Panc1 (cell line): Measurements from ENCODE around the gene MORN1. TPM values are rescaled to one million over a fixed set of nuclear protein-coding genes. Genes with fewer than 3 reads are reported as not detected.

ENCODE experiments used
- ATAC-seq: fragments of 200-7000 bp; cut with Tn5 transposase; 2 replicates; pipeline ENCODE4 v1.9.1; 2020; ENCODE audit warnings: mild to moderate bottlenecking, moderate library complexity
- BruUV-seq: library from RNA; stranded (reverse); fragments of 400-500 nt; replicated peaks from 2 replicates; lab custom pipeline; 2021; lab: Mats Ljungman, UMichigan
- CTCF ChIA-PET: fragments of 300-600 bp; sonication (Branson Sonifier 250); formaldehyde crosslinking; loops from one replicate; lab custom pipeline; 2022; ENCODE audit warnings: antibody characterized with exemption; lab: Charles Lee
- POLR2A ChIA-PET: fragments of 300-600 bp; sonication (Branson Sonifier 250); formaldehyde crosslinking; loops from one replicate; lab custom pipeline; 2022; ENCODE audit warnings: antibody characterized with exemption; lab: Charles Lee
- DNase-seq: peaks from one replicate; pipeline ENCODE4 v3.0.0-alpha.2; 2010; ENCODE audit warnings: low read depth, low spot score
- H3K27ac ChIP-seq: 2 replicates; pipeline ENCODE4 v1.5.1; 2011; ENCODE audit warnings: mild to moderate bottlenecking, low read length, inconsistent platforms
- H3K27me3 ChIP-seq: fragments of 200-500 bp; sonication (Bioruptor generic); 2 replicates; pipeline ENCODE4 v1.6.0; 2014; ENCODE audit warnings: low read length, inconsistent platforms; ENCODE audit not compliant: control insufficient read depth, insufficient read depth
- H3K36me3 ChIP-seq: fragments of 200-500 bp; sonication (Bioruptor generic); 2 replicates; pipeline ENCODE4 v1.5.1; 2014; ENCODE audit warnings: inconsistent platforms, mild to moderate bottlenecking, low read length, moderate library complexity; ENCODE audit not compliant: control insufficient read depth, insufficient read depth
- H3K4me1 ChIP-seq: 2 replicates; pipeline ENCODE4 v1.5.1; 2011; ENCODE audit warnings: inconsistent platforms, mild to moderate bottlenecking, low read length, moderate library complexity; ENCODE audit not compliant: control insufficient read depth, insufficient read depth
- H3K4me3 ChIP-seq, 2 experiments: 2 replicates each; pipeline ENCODE4 v1.5.1; 2011 to 2012; ENCODE audit warnings: low read depth in 2 of 2, low read length in 2 of 2, mild to moderate bottlenecking in 2 of 2, inconsistent platforms in 1 of 2, moderate library complexity in 1 of 2
- H3K9me3 ChIP-seq: fragments of 200-500 bp; sonication (Bioruptor generic); 2 replicates; pipeline ENCODE4 v1.5.1; 2014; ENCODE audit warnings: low read depth, mild to moderate bottlenecking, inconsistent platforms, low read length, moderate library complexity; ENCODE audit not compliant: control insufficient read depth, insufficient read depth
- POLR2AphosphoS5 ChIP-seq: IDR thresholded peaks from 2 replicates; pipeline ENCODE4 v1.6.1; 2012; ENCODE audit warnings: mild to moderate bottlenecking, low read depth, low read length, moderate library complexity
- SIN3A ChIP-seq: IDR thresholded peaks from 2 replicates; pipeline ENCODE4 v1.6.1; 2012; ENCODE audit warnings: low read depth, mild to moderate bottlenecking, low read length, moderate library complexity, borderline replicate concordance; ENCODE audit not compliant: insufficient read depth
- TCF7L2 ChIP-seq: IDR thresholded peaks from 2 replicates; pipeline ENCODE4 v1.6.1; 2011; ENCODE audit warnings: mild to moderate bottlenecking, low read depth, low read length, inconsistent platforms
- in situ Hi-C: cut with HindIII; loops from 2 replicates; pipeline ENCODE4 v1.10.0; 2016; ENCODE audit warnings: low sequenced_read_pairs, low pct_unique_long_range_greater_than_20kb
- intact Hi-C: fragments of 100-400 bp; cut with micrococcal nuclease; formaldehyde crosslinking; loops from one replicate; pipeline ENCODE4 v1.10.0; 2022; ENCODE audit not compliant: unreplicated experiment
- total RNA-seq: library from RNA; stranded (reverse); gene quantifications from one replicate; pipeline ENCODE4 v1.2.1, GENCODE V29; 2021; ENCODE audit not compliant: unreplicated experiment
- TF ChIP-seq, protein P1 (sequence below): fragments of 450-650 bp; IDR thresholded peaks from 2 replicates; pipeline ENCODE4 v1.5.1; 2017; ENCODE audit warnings: mild to moderate bottlenecking
- TF ChIP-seq, protein P2 (sequence below), 2 experiments: IDR thresholded peaks; 2 replicates each; pipeline ENCODE4 v1.6.1; 2011 to 2012; ENCODE audit warnings: low read depth in 2 of 2, control low read depth in 1 of 2, low read length in 1 of 2, mild to moderate bottlenecking in 1 of 2, moderate library complexity in 1 of 2; ENCODE audit not compliant: insufficient read depth in 1 of 2

The MORN1 gene
- total RNA-seq, 1 experiment from 2014 or later: 21.3 TPM

DNA sequence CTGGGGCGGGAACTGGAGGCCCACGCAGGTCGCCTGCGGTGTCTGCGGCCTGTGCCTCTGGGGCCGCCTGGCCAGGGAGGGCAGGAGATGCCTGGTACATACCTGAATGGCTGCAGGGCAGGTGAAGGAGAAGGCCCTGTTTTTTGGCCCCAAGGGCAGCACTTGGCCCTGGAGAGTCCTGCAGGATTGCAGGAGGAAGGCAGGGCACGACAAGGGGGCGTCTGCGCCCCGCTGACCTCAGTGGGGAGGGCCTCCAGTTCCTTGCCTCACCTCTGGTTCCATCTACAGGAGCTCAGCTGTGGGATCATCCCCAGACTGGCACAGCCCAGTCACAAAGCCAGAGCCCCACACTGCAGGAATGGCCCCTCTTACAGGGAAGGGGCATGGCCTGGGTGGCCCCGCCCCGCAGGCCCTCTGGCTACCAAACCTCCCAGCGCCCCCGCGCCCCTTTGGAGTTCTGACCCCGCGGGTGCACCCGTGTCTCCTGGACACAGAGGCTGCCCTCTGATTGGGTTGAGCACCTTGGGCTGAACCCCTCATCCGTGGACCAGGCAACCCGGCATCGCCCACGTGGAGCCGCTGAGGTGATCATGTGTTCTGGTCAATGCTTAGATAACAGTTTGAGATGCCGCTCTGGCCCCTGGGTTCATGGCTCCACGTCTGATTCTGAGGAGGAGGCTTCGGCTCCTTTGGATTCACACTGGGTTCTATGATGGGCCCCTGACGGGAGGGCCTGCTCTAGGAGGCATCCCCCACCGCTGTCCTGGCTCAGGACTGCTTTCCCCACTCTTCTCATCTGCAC lies 22.3 kb upstream of the MORN1 start:
- ATAC-seq (peak; percentile 48), DNase-seq (no peak)
- ChIA-PET POLR2A (no interaction called here), CTCF (no interaction called here)
- H3K4me3 ChIP-seq: peak overlapping the region; percentile 58 to 86
- TF ChIP-seq, protein P1, sequence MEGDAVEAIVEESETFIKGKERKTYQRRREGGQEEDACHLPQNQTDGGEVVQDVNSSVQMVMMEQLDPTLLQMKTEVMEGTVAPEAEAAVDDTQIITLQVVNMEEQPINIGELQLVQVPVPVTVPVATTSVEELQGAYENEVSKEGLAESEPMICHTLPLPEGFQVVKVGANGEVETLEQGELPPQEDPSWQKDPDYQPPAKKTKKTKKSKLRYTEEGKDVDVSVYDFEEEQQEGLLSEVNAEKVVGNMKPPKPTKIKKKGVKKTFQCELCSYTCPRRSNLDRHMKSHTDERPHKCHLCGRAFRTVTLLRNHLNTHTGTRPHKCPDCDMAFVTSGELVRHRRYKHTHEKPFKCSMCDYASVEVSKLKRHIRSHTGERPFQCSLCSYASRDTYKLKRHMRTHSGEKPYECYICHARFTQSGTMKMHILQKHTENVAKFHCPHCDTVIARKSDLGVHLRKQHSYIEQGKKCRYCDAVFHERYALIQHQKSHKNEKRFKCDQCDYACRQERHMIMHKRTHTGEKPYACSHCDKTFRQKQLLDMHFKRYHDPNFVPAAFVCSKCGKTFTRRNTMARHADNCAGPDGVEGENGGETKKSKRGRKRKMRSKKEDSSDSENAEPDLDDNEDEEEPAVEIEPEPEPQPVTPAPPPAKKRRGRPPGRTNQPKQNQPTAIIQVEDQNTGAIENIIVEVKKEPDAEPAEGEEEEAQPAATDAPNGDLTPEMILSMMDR: no peak
- TF ChIP-seq TCF7L2 (no peak), POLR2AphosphoS5 (peak; percentile 48)
- TF ChIP-seq, protein P2, sequence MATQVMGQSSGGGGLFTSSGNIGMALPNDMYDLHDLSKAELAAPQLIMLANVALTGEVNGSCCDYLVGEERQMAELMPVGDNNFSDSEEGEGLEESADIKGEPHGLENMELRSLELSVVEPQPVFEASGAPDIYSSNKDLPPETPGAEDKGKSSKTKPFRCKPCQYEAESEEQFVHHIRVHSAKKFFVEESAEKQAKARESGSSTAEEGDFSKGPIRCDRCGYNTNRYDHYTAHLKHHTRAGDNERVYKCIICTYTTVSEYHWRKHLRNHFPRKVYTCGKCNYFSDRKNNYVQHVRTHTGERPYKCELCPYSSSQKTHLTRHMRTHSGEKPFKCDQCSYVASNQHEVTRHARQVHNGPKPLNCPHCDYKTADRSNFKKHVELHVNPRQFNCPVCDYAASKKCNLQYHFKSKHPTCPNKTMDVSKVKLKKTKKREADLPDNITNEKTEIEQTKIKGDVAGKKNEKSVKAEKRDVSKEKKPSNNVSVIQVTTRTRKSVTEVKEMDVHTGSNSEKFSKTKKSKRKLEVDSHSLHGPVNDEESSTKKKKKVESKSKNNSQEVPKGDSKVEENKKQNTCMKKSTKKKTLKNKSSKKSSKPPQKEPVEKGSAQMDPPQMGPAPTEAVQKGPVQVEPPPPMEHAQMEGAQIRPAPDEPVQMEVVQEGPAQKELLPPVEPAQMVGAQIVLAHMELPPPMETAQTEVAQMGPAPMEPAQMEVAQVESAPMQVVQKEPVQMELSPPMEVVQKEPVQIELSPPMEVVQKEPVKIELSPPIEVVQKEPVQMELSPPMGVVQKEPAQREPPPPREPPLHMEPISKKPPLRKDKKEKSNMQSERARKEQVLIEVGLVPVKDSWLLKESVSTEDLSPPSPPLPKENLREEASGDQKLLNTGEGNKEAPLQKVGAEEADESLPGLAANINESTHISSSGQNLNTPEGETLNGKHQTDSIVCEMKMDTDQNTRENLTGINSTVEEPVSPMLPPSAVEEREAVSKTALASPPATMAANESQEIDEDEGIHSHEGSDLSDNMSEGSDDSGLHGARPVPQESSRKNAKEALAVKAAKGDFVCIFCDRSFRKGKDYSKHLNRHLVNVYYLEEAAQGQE (IDR thresholded peaks at IDR 0.05; ENCODE audit: insufficient read depth in 1 of 2, low read depth in 2 of 2, low read length in 1 of 2): 0 out of 4 replicates have a peak, but pooled peaks of 1 of the 2 experiments have one; percentile 4
- H3K27me3 ChIP-seq: no peaks in the 10 kb centered on the region
- in situ Hi-C loops: no loop called here
- peak overlapping the region; percentile 80 for H3K27ac ChIP-seq
- BruUV-seq: TSS peak; percentile 61
- no peaks in the 10 kb centered on the region for H3K9me3 ChIP-seq
- no peaks in the 10 kb centered on the region for H3K36me3 ChIP-seq
- peaks cover 28% of the 10 kb centered on the region for H3K4me1 ChIP-seq
- intact Hi-C loops: loop anchor here (2.0 to 10.0 kb wide), 2 partner anchors 61 to 133 kb away; partner anchors contain the start of gene PLCH2

- in situ Hi-C loops: no loop called here
- CTCF ChIA-PET: interaction anchor here (0.7 kb wide), 1 partner anchor 64 kb away, joined by 4 read pairs; no protein-coding TSS in a partner anchor
These were observed 21.6 kb upstream of the MORN1 start for GRCh38 chr1:2412773-2413494.

More at GRCh38 chr1:2412773-2413494, 21.6 kb upstream of the MORN1 start:
- H3K27me3 ChIP-seq: no peaks in the 10 kb centered on the region
- H3K4me1 ChIP-seq: peaks cover 20% of the 10 kb centered on the region
- peak overlapping the region; percentile 80 for H3K27ac ChIP-seq
- no peaks in the 10 kb centered on the region for H3K9me3 ChIP-seq
- H3K36me3 ChIP-seq: no peaks in the 10 kb centered on the region
- peak overlapping the region; percentile 58 to 86 for H3K4me3 ChIP-seq
- peak; percentile 50 for ATAC-seq
- POLR2A ChIA-PET: no interaction called here
- intact Hi-C loops: loop anchor here (2.0 to 10.0 kb wide), 2 partner anchors 62 to 134 kb away; partner anchors contain the start of gene PLCH2
- no peak for DNase-seq
- TF ChIP-seq, protein P2 (IDR thresholded peaks at IDR 0.05; ENCODE audit: insufficient read depth in 1 of 2, low read depth in 2 of 2, low read length in 1 of 2): no peak
- TF ChIP-seq POLR2AphosphoS5: 0 out of 2 replicates have a peak, but pooled peaks have one; percentile 32
- no peak for TF ChIP-seq TCF7L2
- peak; percentile 60; the same call in 1 of the 2 replicates for TF ChIP-seq SIN3A
- no TSS peak for BruUV-seq
